Esophagus muscularis mucosa (tissue), 4 donors: Measurements from ENCODE around the gene GRID1.

Source experiments
- CTCF ChIP-seq, 3 experiments: fragments of 200-600 bp in 2 of 3; fragments of 450-650 bp in 1 of 3; sonication (generic) in 2 of 3; IDR thresholded peaks; one replicate each; pipeline ENCODE4 v1.5.1; 2017 to 2019; ENCODE audit warnings: antibody characterized with exemption in 3 of 3, mild to moderate bottlenecking in 2 of 3, moderate library complexity in 1 of 3
- EP300 ChIP-seq: sonication (generic); formaldehyde crosslinking; IDR thresholded peaks from one replicate; pipeline ENCODE4 v1.6.1; 2017; ENCODE audit warnings: antibody characterized with exemption
- POLR2A ChIP-seq: fragments of 450-650 bp; IDR thresholded peaks from one replicate; pipeline ENCODE4 v1.6.1; 2017; ENCODE audit warnings: antibody characterized with exemption, moderate library complexity, mild to moderate bottlenecking, low read depth

GRCh38 chr10:85602306-85602705 is 764.3 kb downstream of the GRID1 start:
- TF ChIP-seq EP300: no peak
- TF ChIP-seq CTCF (IDR thresholded peaks at IDR 0.05): no peak
- no peak for TF ChIP-seq POLR2A
